Stromal cell of bone marrow (primary cell): ENCODE results near the gene SCARF1.

Experiments
- DNase-seq: peaks from one replicate; pipeline ENCODE4 v3.0.0-alpha.2; 2012; ENCODE audit warnings: low read depth

Gene SCARF1

GRCh38 chr17:1597861-1598342 lies 47.6 kb downstream of the SCARF1 start:
- DNase-seq: no peak

DNA sequence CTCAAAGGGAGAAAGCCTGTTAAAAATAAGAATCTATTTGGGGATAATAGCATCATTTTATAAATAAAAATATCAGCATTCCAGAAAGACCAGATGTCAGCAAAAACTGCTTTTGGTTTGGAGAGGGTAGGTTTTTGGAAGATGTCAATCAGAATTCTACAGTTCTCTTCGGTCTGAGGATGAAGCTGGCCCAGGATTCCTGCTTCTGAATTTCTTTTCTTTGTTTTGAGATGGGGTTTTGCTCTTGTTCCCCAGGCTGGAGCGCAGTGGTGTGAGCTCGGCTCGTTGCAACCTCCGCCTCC lies 52.0 kb downstream of the SCARF1 start:
- no peak for DNase-seq

DNA sequence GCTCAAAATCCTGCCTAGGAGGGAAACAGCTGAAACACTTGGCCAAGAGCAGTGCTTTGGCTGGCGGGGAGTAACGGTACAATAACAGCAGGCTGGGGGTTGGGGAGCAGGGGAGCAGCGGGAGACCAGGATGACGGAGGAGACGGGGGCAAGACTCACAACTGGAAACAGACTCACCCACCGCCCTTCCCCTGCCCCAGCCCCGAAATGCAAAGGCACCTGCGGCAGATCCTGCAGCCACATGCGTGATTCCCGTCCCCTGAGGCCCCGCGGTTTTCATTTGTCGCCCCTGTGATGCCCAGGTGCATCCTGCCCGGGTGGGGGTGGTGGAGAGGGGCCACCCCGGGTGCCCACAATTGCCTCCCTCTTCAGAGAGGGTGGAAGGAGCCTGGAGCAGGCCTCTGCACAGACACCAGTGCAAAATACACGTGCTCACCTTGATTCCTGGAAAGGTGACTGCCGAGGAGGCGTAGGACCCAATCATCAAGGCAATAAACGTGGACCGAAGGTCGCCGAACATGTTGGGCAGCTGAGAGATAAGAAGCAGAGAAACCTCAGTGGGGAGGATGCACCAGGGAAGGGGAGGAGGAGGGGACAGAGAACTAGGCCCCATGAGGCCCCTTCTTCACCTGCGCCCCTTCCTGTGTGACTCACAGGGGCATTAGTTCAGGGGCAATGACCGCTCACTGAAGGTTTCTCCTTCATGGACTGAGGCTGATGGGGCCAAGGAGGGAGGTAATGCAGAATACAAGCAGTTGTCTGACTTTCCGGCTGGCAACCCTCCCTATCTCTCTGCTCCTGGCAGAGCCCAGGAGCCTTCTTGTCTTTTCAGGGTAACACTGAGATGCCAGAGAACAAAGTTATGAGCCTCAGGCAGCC lies 52.5 kb downstream of the SCARF1 start:
- no peak for DNase-seq

DNA sequence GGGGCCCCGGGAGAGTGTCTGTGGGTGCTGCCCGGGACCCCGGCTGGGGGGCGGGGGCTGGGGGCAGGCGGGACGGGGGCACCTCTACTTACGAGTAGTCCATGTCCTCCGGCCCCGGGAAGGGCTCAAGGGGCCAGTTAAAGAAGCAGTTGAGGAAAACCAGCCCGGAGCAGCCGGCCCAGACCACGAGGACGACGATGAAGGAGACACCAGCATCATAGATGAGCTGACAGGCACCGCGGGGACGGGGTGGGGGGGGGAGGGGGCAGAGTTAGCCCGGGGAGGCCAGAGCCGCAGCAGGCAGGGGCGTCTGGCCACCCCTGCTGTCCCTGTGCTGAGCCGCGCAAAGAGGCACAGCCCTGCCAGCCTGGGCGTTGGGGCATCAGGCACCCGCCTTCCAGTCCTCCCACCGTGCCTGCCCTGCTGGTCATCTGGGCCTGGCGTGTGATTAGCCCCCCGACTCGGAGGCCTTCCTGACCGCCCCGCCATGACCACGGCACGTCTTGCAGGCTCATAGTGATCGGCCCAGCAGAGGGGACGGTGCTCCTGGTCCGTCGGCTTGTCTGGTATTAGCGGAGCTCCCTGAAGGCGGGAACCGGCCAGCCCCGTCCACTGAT lies 54.0 kb downstream of the SCARF1 start:
- no peak for DNase-seq

- DNase-seq: no peak
Observed at GRCh38 chr17:1590747-1591473, 54.6 kb downstream of the SCARF1 start.

- peak; percentile 84 for DNase-seq
Observed at GRCh38 chr17:1590029-1590746, 55.3 kb downstream of the SCARF1 start.

- DNase-seq: no peak
Observed at GRCh38 chr17:1588821-1589585, 56.5 kb downstream of the SCARF1 start.

DNA sequence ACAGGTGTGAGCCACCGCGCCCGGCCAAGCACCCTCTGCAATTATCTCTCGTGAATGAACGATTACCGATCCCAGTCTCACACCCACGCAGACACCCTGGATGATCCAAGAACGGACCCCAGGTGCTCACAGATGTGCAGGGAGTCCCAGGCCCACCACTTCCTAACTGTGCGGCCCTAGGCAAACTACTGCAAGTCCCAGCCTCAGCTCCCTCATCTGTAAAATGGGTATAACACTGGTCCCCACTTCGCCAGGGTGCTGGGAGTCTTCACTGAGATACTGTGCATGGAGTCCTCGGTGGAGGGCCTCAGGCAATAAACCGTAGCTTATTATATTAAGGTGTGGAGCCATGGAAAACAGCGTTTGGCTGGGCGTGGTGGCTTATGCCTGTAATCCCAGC lies 61.4 kb downstream of the SCARF1 start:
- DNase-seq: no peak
